GM19238 (cell line): Measurements from ENCODE around the gene ILK.

Experiments used
- DNase-seq: peaks from one replicate; pipeline ENCODE4 v3.0.0; 2011; ENCODE audit warnings: low spot score; ENCODE audit not compliant: insufficient read length

The ILK gene

GRCh38 chr11:6620636-6621035, 17.1 kb downstream of the ILK start:
- DNase-seq, result no peak

GRCh38 chr11:6621711-6622211, 18.2 kb downstream of the ILK start:
- DNase-seq, result no peak

GRCh38 chr11:6622261-6623171, 18.9 kb downstream of the ILK start:
- DNase-seq, result no peak

GRCh38 chr11:6623391-6624363, 20.1 kb downstream of the ILK start:
- DNase-seq, result no peak

GRCh38 chr11:6625156-6625831, 21.7 kb downstream of the ILK start:
- DNase-seq, result no peak

GRCh38 chr11:6625832-6626420, 22.4 kb downstream of the ILK start:
- no peak for DNase-seq

- DNase-seq, result no peak
Observed at GRCh38 chr11:6626971-6627761, 23.6 kb downstream of the ILK start.

GRCh38 chr11:6627762-6628241, 24.2 kb downstream of the ILK start:
- DNase-seq, result peak; percentile 67

GRCh38 chr11:6628526-6628925, 25.0 kb downstream of the ILK start:
- DNase-seq, result no peak

- DNase-seq, result no peak
Observed at GRCh38 chr11:6629573-6629891, 26.0 kb downstream of the ILK start.

- DNase-seq, result no peak
Observed at GRCh38 chr11:6629892-6630631, 26.5 kb downstream of the ILK start.

- no peak for DNase-seq
Observed at GRCh38 chr11:6630632-6631291, 27.2 kb downstream of the ILK start.

- DNase-seq, result no peak
Observed at GRCh38 chr11:6631361-6631890, 27.9 kb downstream of the ILK start.

- DNase-seq, result no peak
Observed at GRCh38 chr11:6632116-6633073, 28.8 kb downstream of the ILK start.

GRCh38 chr11:6633422-6634408, 30.1 kb downstream of the ILK start:
- no peak for DNase-seq

GRCh38 chr11:6634534-6634933, 31.0 kb downstream of the ILK start:
- DNase-seq, result no peak
